Choroid plexus epithelial cell (primary cell): ENCODE results near the gene TLE3.

Source experiments
- DNase-seq: peaks from one replicate; pipeline ENCODE4 v3.0.0-alpha.2; 2010; ENCODE audit warnings: low read depth
- H3K4me3 ChIP-seq: 2 replicates; pipeline ENCODE4 v1.5.1; 2011; ENCODE audit warnings: low read depth, mild to moderate bottlenecking, control low read depth, low read length, moderate library complexity
- CTCF ChIP-seq: conservative IDR thresholded peaks from 2 replicates; pipeline ENCODE4 v1.5.1; 2011; ENCODE audit warnings: low read depth, mild to moderate bottlenecking, control low read depth, inconsistent platforms, low read length, moderate library complexity

The TLE3 gene

GRCh38 chr15:70103880-70104626 is 6.3 kb upstream of the TLE3 start:
- H3K4me3 ChIP-seq, result no peak overlapping the region
- DNase-seq, result no peak
- TF ChIP-seq CTCF, result no peak

- no peak overlapping the region for H3K4me3 ChIP-seq
- DNase-seq, result no peak
- no peak for TF ChIP-seq CTCF
Measured at GRCh38 chr15:70102827-70103226, 5.1 kb upstream of the TLE3 start.

- H3K4me3 ChIP-seq, result no peak overlapping the region
- peak; percentile 99 for DNase-seq
- TF ChIP-seq CTCF, result no peak
Measured at GRCh38 chr15:70101459-70102113, 3.9 kb upstream of the TLE3 start.

GRCh38 chr15:70100474-70101341 is 3.0 kb upstream of the TLE3 start:
- TF ChIP-seq CTCF, result peak; percentile 53
- peak overlapping the region; percentile 49 for H3K4me3 ChIP-seq
- DNase-seq, result peak; percentile 78

GRCh38 chr15:70099967-70100473 is 2.3 kb upstream of the TLE3 start:
- H3K4me3 ChIP-seq, result peak overlapping the region; percentile 49
- no peak for DNase-seq
- TF ChIP-seq CTCF, result no peak

GRCh38 chr15:70099167-70099966 is 1.6 kb upstream of the TLE3 start:
- DNase-seq, result peak; percentile 100
- TF ChIP-seq CTCF, result no peak

More at GRCh38 chr15:70099167-70099966, 1.6 kb upstream of the TLE3 start:
- peak overlapping the region; percentile 60 for H3K4me3 ChIP-seq
